GM23248 (cell line): Measurements from ENCODE around the gene MC1R. TPM values are rescaled to one million over a fixed set of nuclear protein-coding genes. Genes with fewer than 3 reads are reported as not detected.

ENCODE experiments used
- DNase-seq: peaks from one replicate; pipeline ENCODE4 v3.0.0-alpha.2; 2015
- H2AFZ ChIP-seq: fragments of 200-600 bp; sonication (generic); 2 replicates; pipeline ENCODE4 v1.6.1; 2016; ENCODE audit warnings: antibody characterized with exemption
- H3F3A ChIP-seq: fragments of 200-600 bp; sonication (generic); 2 replicates; pipeline ENCODE4 v1.6.1; 2016; ENCODE audit warnings: mild to moderate bottlenecking, antibody characterized with exemption, mixed run types; ENCODE audit not compliant: insufficient read depth
- H3K27ac ChIP-seq: fragments of 200-600 bp; sonication (generic); 2 replicates; pipeline ENCODE4 v1.5.1; 2016; ENCODE audit warnings: mild to moderate bottlenecking
- H3K27me3 ChIP-seq: fragments of 200-600 bp; sonication (generic); replicated peaks from 2 replicates; pipeline ENCODE4 v1.6.1; 2016; ENCODE audit warnings: mild to moderate bottlenecking; ENCODE audit not compliant: insufficient read depth
- H3K36me3 ChIP-seq: fragments of 200-600 bp; sonication (generic); 2 replicates; pipeline ENCODE4 v1.6.1; 2016; ENCODE audit warnings: low read depth, mild to moderate bottlenecking
- H3K4me1 ChIP-seq: fragments of 200-600 bp; sonication (generic); 2 replicates; pipeline ENCODE4 v1.6.1; 2016; ENCODE audit warnings: mild to moderate bottlenecking; ENCODE audit not compliant: insufficient read depth
- H3K4me2 ChIP-seq: fragments of 200-600 bp; sonication (generic); one replicate; pipeline ENCODE4 v1.6.1; 2016; ENCODE audit warnings: mild to moderate bottlenecking; ENCODE audit not compliant: unreplicated experiment
- H3K4me3 ChIP-seq: fragments of 200-600 bp; sonication (generic); 2 replicates; pipeline ENCODE4 v1.5.1; 2016; ENCODE audit warnings: mild to moderate bottlenecking
- H3K79me2 ChIP-seq: fragments of 200-600 bp; sonication (generic); 2 replicates; pipeline ENCODE4 v1.6.1; 2016; ENCODE audit warnings: mild to moderate bottlenecking; ENCODE audit not compliant: insufficient read depth
- H3K9ac ChIP-seq: fragments of 200-600 bp; sonication (generic); 2 replicates; pipeline ENCODE4 v1.6.1; 2016; ENCODE audit warnings: mild to moderate bottlenecking
- H3K9me2 ChIP-seq: fragments of 200-600 bp; sonication (generic); 2 replicates; pipeline ENCODE4 v1.6.1; 2016; ENCODE audit warnings: mixed run types, mild to moderate bottlenecking, moderate library complexity; ENCODE audit not compliant: insufficient read depth
- H3K9me3 ChIP-seq: fragments of 200-600 bp; sonication (generic); one replicate; pipeline ENCODE4 v1.6.1; 2017; ENCODE audit warnings: low read depth
- H4K20me1 ChIP-seq: fragments of 200-600 bp; sonication (generic); 2 replicates; pipeline ENCODE4 v1.6.0; 2016; ENCODE audit not compliant: insufficient read depth
- EZH2 ChIP-seq: fragments of 200-600 bp; sonication (generic); IDR thresholded peaks from 2 replicates; pipeline ENCODE4 v1.6.1; 2018; ENCODE audit warnings: antibody characterized with exemption, mild to moderate bottlenecking; ENCODE audit not compliant: insufficient read depth, poor library complexity, severe bottlenecking
- EZH2phosphoT487 ChIP-seq: fragments of 200-600 bp; sonication (generic); IDR thresholded peaks from 2 replicates; pipeline ENCODE4 v1.6.1; 2018; ENCODE audit warnings: antibody characterized with exemption, moderate library complexity, mild to moderate bottlenecking, low read depth; ENCODE audit not compliant: insufficient read depth
- WGBS, 2 experiments: methylation state at CpG; one replicate each; pipeline ENCODE4 v1.1.6; 2015 to 2017; ENCODE audit warnings: low lambda C conversion rate in 2 of 2, low coverage in 1 of 2; ENCODE audit errors: missing lambda C conversion rate in 2 of 2; 5-methylcytosine and 5-hydroxymethylcytosine counted together
- in situ Hi-C: fragments of 300-500 bp; cut with MboI; formaldehyde crosslinking; loops from 2 replicates; pipeline ENCODE4 v1.15.0; 2020
- polyA plus RNA-seq: library from polyadenylated mRNA; unstranded; fragments of >200 nt; fragmentation: Nextera tagmentation; extraction: Ambion mirVana; gene quantifications from 2 replicates; pipeline ENCODE4 v1.2.1, GENCODE V29; 2016
- total RNA-seq: library from RNA; depleted of rRNA; stranded (reverse); fragments of >200 nt; shearing (Covaris generic); gene quantifications from 2 replicates; pipeline ENCODE4 v1.2.3, GENCODE V29; 2014

The MC1R gene
- total and polyA plus RNA-seq, 2 experiments from 2014 or later = 3.8 to 5.6 TPM

DNA sequence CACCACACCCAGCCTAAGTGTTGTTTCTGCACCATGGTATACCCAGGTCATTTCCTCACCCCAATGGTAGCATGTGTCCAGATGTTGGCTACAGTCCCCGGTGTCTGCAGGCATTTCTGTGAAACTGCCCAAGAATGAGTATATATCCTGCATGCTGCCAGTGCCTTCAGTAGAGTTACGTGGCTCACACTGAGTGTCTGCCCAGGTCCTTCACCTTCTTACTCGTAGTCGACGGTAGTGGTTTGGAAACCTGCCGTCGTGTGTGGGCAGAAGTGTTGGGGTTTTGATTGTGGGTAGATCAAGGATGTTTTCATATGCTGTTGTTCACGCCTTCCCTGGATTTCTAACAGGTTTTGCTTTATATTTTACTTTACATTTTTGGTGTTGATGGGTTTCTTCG, 28.5 kb upstream of the MC1R start:
- no peak for DNase-seq
- 96 to 97% methylated on average over 9 of the region's 9 CpGs for WGBS, 2 experiments
- peaks cover 32% of the 10 kb centered on the region for H3K36me3 ChIP-seq

DNA sequence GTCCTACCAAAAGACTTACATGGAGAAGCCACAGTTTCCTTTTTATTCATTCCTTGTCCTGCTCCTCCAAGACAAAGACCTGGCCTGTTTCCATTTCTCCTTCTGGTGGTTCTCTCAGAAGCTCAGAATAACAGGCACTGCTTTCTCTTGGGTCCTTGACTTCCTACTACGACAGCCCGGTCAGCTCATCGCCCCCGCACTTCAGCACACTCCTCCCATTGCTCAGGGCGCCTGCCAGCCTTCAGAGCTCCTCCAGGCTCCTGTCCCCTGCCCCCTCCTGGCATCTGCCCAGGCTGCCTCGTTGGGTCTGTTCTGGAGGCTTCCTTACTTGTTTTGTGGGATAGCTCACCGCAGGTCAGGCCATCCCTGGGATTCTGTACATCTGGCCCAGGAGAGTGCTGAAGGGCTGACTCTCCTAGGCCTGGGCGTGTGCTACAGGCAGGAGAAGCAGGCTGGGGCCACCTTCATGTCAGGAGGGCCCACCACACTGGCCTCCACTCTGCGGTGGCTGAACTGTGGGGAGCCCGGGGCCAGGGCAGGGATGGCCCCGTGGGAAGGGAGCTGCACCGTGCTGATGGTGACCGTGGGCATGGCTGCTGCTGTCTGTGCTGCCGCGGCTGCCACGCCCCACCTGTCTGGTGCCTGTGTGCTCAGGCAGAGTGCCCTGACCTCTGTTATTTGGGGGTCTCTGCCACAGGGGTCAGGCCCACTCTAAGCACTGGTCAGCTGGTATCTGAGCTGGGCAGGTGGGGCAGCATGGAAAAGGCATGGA, 27.6 kb upstream of the MC1R start:
- no peaks in the 10 kb centered on the region for H3K27me3 ChIP-seq
- no peaks in the 10 kb centered on the region for H3K9me2 ChIP-seq
- H2AFZ ChIP-seq = no peak overlapping the region
- 91% methylated on average over 14 to 16 of the region's 16 CpGs for WGBS, 2 experiments
- H3F3A ChIP-seq = no peaks in the 10 kb centered on the region
- no peak for TF ChIP-seq EZH2phosphoT487
- no peak for TF ChIP-seq EZH2
- DNase-seq = no peak
- no peak overlapping the region for H3K27ac ChIP-seq
- no peak overlapping the region for H3K9ac ChIP-seq
- H3K4me2 ChIP-seq = no peak overlapping the region
- H3K4me3 ChIP-seq = no peak overlapping the region
- no peaks in the 10 kb centered on the region for H3K4me1 ChIP-seq
- in situ Hi-C loops = no loop called here
- H3K36me3 ChIP-seq = peaks cover 32% of the 10 kb centered on the region
- H4K20me1 ChIP-seq = no peaks in the 10 kb centered on the region
- H3K9me3 ChIP-seq = no peaks in the 10 kb centered on the region
- H3K79me2 ChIP-seq = peaks cover 84% of the 10 kb centered on the region

More for the DNA sequence above, 28.5 kb upstream of the MC1R start:
- no peak overlapping the region for H2AFZ ChIP-seq
- H3K9ac ChIP-seq = no peak overlapping the region
- H3K9me2 ChIP-seq = no peaks in the 10 kb centered on the region
- no peaks in the 10 kb centered on the region for H3F3A ChIP-seq
- peaks cover 84% of the 10 kb centered on the region for H3K79me2 ChIP-seq
- no peaks in the 10 kb centered on the region for H3K4me1 ChIP-seq
- H4K20me1 ChIP-seq = no peaks in the 10 kb centered on the region
- no peak overlapping the region for H3K4me3 ChIP-seq
- H3K27me3 ChIP-seq = no peaks in the 10 kb centered on the region
- H3K4me2 ChIP-seq = no peak overlapping the region
- H3K27ac ChIP-seq = no peak overlapping the region
- TF ChIP-seq EZH2 (no peak), EZH2phosphoT487 (no peak)
- no peaks in the 10 kb centered on the region for H3K9me3 ChIP-seq
- in situ Hi-C loops = no loop called here

DNA sequence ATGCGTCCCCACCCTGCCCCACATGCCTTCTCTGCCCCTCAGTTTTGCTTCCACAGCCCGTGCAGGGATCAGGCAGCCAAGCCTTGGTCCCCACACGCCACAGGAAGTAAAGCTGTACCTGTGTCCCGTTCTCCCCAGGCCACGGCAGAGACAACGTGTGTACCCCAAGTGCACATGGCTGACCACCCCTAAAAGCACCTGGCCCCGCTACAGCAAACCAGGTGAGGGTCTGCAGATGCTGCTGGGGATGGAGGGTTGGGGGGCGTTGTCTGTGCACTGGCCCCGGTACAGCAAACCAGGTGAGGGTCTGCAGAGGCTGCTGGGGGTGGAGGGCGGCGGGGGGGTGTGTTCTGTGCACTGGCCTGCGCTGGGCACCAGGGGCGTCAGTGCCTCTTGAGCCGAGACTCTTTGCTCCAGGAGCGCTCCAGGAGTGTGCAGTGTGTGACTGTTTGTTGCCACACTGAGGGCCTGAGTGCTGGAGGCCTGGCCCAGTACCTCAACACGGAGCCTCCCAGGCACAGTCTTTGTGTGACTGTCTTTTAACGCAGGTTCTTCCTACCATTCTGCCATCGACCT, 26.5 kb upstream of the MC1R start:
- Histone ChIP-seq H3K4me2 (no peak overlapping the region), H3K27me3 (no peaks in the 10 kb centered on the region), H4K20me1 (no peaks in the 10 kb centered on the region), H3K9ac (no peak overlapping the region), H3K9me3 (no peaks in the 10 kb centered on the region), H3K79me2 (peaks cover 77% of the 10 kb centered on the region), H3K27ac (no peak overlapping the region), H2AFZ (no peak overlapping the region), H3F3A (no peaks in the 10 kb centered on the region), H3K4me1 (no peaks in the 10 kb centered on the region), H3K4me3 (no peak overlapping the region), H3K9me2 (no peaks in the 10 kb centered on the region), H3K36me3 (peaks cover 29% of the 10 kb centered on the region)
- WGBS, 2 experiments = 95 to 96% methylated on average over 13 to 18 of the region's 18 CpGs
- in situ Hi-C loops = no loop called here
- DNase-seq = no peak
- TF ChIP-seq EZH2phosphoT487 (no peak), EZH2 (no peak)

DNA sequence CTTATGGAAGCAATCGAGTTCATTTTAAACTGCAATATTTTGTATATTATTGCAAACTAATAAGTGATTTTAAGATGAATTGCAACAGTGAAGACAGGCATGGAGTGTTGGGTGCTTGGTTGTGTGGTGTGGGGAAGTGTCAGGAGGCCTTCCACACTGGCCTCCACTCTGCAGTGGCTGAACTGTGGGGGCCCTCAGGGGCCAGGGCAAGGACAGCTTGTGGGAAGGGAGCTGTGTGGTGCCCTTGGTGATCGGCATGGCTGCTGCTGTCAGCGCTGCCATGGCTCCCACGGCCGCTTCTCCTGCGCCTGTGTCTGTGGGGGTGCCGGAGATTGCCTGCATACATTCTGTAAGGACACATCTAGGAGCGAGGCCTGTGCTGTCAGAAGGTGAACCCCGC, 26.0 kb upstream of the MC1R start:
- peaks cover 29% of the 10 kb centered on the region for H3K36me3 ChIP-seq
- WGBS, 2 experiments = 84 to 88% methylated on average over 9 of the region's 9 CpGs

More for the DNA sequence above, 26.0 kb upstream of the MC1R start:
- Histone ChIP-seq H3K79me2 (peaks cover 77% of the 10 kb centered on the region), H3K27me3 (no peaks in the 10 kb centered on the region), H2AFZ (no peak overlapping the region), H3F3A (no peaks in the 10 kb centered on the region), H3K9me2 (no peaks in the 10 kb centered on the region), H4K20me1 (no peaks in the 10 kb centered on the region), H3K9me3 (no peaks in the 10 kb centered on the region), H3K4me1 (no peaks in the 10 kb centered on the region), H3K9ac (no peak overlapping the region), H3K4me3 (no peak overlapping the region), H3K27ac (no peak overlapping the region), H3K4me2 (no peak overlapping the region)
- in situ Hi-C loops = no loop called here
- DNase-seq = no peak
- TF ChIP-seq EZH2phosphoT487 (no peak), EZH2 (no peak)
